Inflammatory macrophage treated with lipopolysaccharide for 4 hours (primary cell): ENCODE results near the gene GGT7.
"Not testable (repeated sequence)": the region's sequence is repeated elsewhere in the genome, so short reads cannot be mapped to it uniquely, and the experiment has no call there.

ENCODE experiments used
- DNase-seq: peaks from one replicate; pipeline ENCODE4 v3.0.0-alpha.2; 2020

GGT7 gene

DNA sequence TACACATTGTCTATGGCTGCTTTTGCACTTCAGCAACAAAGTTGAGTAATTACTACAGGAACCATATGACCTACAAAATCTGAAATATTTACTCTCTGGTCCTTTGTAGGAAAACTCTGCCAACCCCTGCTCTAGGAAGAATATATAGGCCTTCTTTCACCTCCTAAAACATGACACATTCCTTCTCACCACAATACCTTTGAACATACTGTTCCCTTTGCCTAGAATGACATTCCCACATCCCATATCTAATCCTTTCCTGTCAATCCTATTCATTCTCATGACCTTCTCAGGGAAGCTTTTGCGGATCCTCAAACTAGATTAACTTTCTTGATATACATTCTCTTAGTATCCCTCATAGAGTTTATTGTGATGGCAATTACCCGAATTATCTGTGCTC lies 29.2 kb downstream of the GGT7 start:
- DNase-seq = no peak

GRCh38 chr20:34842143-34842542 lies 30.5 kb downstream of the GGT7 start:
- no peak for DNase-seq

- peak; percentile 52 for DNase-seq
Measured at GRCh38 chr20:34834459-34834893, 38.2 kb downstream of the GGT7 start.

GRCh38 chr20:34831936-34832335 lies 40.7 kb downstream of the GGT7 start:
- DNase-seq = peak; percentile 32

- no peak for DNase-seq
Measured at GRCh38 chr20:34829191-34829590, 43.5 kb downstream of the GGT7 start.

DNA sequence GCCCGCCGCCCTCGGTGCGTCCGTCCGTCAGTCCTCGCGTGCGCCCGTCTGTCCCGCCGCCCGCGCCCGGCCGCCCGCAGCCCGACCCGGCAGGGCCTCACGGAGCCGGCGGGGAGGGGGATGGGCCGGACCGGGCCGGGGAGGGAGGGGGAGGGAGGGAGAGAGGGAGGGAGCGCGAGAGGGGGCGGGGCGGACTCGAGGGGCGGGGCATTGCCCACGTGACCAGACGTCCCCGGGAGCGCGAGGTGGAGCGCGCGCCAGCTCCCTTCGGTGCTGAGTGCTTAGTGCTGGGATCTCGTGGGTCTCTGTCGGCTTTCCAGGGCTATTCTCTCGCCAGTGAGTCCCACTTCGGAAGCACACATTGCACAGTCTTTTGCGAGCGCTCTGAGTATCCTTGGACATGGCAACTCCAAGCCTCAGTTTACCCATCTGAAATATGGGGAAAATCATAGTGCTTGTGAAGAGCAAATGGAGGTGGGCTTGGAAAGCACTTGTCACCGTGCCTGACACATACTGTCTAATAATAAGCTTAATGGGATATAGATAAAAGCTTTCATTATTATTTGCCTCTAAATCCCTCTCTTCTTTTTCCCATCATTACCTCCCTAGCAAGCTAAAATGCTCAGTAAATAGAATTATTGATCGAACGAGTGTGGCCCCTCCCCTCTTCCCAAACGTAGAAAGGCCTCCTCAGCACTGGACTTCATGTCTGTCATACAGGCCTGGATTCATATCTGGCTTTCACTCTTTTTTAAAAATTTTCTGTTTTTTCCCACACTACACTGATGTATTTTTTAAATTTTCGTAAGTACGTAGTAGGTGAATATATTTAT lies 46.9 kb downstream of the GGT7 start, which contains the start of gene NCOA6:
NCOA6 (minus strand) TSS at position 122 of the 833 bp plus-strand sequence. CDS start 43,296 bp downstream, outside the sequence.
- peak; percentile 85 for DNase-seq

GRCh38 chr20:34824806-34825529 lies 47.7 kb downstream of the GGT7 start:
- peak; percentile 54 for DNase-seq

- peak; percentile 63 for DNase-seq
Measured at GRCh38 chr20:34824452-34824805, 48.2 kb downstream of the GGT7 start.

GRCh38 chr20:34824026-34824425 lies 48.6 kb downstream of the GGT7 start:
- DNase-seq = no peak

- no peak for DNase-seq
Measured at GRCh38 chr20:34820805-34821578, 51.7 kb downstream of the GGT7 start.

GRCh38 chr20:34817801-34818200 lies 54.9 kb downstream of the GGT7 start:
- no peak for DNase-seq

DNA sequence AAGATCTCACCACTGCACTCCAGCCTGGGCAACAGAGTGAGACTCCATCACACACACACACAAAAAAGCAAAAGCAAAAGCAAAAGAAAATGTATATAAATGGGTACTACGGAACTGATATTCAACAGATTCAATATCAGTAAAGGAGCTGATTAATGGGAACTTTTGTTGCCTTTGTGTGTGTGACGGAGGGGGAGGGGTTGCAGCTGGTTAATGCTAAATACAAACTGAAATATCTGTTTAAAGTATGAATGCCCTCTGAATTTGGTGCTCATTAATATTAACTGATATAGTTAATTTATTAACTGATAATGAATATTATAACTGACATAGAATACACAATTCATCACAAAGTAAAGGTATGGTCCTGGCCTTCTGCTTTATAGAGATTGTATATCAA lies 55.6 kb downstream of the GGT7 start:
- DNase-seq = no peak

DNA sequence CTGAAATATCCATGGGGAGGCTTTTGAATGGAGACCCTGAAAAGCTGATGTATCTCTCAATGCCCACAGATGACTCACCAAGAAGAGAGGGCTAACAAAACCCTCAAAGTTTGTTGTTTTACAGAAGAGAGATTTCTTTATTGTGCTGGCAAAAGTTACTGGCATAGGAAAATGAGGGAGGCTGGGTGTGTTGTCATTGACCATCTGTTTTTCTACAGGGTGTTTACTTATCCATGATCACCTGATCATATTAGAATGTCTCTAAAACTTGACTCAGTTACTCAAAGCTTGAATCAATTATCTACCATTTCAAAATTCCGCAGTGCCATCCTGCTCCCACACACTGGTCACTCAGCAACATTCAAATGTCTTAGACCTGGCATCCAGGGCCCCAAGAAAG lies 57.0 kb downstream of the GGT7 start:
- no peak for DNase-seq

- no peak for DNase-seq
Measured at GRCh38 chr20:34808583-34808982, 64.1 kb downstream of the GGT7 start.

GRCh38 chr20:34807944-34808465 lies 64.7 kb downstream of the GGT7 start:
- DNase-seq = not testable (repeated sequence)

GRCh38 chr20:34806255-34806654 lies 66.4 kb downstream of the GGT7 start:
- no peak for DNase-seq

- no peak for DNase-seq
Measured at GRCh38 chr20:34798871-34799270, 73.8 kb downstream of the GGT7 start.

GRCh38 chr20:34798328-34798727 lies 74.3 kb downstream of the GGT7 start:
- DNase-seq = no peak

DNA sequence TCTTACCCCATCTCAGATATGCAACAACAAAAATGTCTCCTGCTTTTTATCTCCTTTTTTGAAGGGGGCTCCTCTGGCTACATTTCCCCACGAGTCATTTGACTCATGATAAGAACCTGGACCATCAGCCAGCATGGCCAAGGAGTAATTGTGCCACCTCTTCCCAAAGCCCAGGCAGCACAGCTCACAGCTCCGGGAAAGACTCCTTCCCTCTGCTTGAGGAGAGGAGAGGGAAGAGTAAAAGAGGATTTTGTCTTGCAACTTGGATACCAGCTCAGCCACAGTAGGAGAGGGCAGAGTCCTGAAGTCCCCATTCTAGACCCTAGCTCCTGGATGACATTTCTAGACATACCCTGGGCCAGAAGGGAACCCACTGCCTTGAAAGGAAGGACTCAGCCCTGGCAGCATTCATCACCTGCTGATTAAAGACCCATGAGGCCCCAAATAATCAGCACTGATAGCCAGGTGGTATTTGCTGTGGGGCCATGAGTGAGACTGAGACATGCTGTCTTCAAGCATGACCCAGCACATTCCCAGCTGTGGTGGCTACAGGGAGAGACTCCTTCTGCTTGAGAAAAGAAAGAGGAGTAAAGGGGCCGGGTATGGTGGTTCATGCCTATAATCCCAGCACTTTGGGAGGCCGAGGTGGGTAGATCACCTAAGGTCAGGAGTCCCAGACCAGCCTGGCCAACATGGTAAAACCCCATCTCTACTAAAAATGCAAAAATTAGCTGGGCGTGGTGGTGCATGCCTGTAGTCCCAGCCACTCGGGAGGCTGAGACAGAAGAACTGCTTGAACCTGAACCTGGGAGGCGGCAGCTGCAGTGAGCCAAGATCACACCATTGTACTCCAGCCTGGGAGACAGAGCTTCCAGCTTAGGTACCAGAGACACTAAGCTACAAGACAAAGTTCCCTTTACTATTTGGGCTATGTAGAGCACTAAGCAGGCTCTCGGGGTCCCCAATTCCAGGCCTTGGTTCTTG lies 75.4 kb downstream of the GGT7 start:
- DNase-seq = no peak
